A549 treated with dexamethasone at 1 μM for 4 hours (cell line): ENCODE measurements around the gene HYPK. TPM values are rescaled to one million over a fixed set of nuclear protein-coding genes. Genes with fewer than 3 reads are reported as not detected.

Experiments
- total RNA-seq: library from RNA; stranded (reverse); fragments of 200-300 nt; extraction: Qiagen RNA extraction; gene quantifications from 5 replicates; pipeline ENCODE4 v1.2.3, GENCODE V29; 2022

HYPK gene, protein sequence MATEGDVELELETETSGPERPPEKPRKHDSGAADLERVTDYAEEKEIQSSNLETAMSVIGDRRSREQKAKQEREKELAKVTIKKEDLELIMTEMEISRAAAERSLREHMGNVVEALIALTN
- total RNA-seq: 4.1 to 8.8 TPM (median 5.6 TPM) in 5 replicates

DNA sequence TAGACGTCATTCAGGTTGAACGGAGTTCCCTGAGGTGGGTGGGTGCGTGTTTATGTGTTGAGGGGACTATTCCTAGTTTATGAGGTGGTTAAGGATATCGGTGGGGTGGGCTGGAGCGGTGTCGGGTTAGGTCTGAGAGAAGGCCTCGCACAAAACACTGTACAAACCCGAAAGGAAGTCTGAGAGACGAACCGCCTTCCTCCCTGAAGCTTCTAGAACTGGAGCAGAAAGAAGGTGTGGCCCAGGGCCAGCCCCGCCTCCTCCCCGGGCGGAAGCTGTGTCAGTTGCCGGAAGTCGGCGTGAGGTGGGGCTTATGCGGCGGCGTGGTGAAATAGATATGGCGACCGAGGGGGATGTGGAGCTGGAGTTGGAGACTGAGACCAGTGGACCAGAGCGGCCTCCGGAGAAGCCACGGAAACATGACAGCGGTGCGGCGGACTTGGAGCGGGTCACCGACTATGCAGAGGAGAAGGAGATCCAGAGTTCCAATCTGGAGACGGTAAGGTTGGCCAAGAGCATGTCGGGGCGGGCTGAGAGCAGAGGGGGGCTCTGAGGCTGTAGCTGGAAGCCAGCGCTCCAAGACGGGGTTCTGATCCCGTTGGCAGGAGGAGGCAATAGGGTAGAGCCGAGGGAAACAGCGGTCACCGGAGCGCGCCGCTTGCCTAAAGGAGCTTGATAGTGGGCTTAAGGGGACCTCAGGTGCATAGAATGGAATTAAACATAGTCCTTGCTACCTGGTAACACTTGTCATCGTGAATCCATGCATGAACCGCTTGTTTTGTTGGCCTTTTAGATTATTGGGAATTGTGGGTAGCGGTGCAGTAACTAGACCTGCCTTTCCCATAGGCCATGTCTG, at the start of gene HYPK:
Gene HYPK, plus strand, starts transcription at position 314 of the 856 bp plus-strand sequence. Its CDS starts 24 bp downstream, at position 338.

GRCh38 chr15:43776718-43777266, 23.6 kb upstream of the HYPK start, which contains the start of gene ELL3:
ELL3 (minus strand) TSS chr15:43776966; CDS start chr15:43776901, 65 bp downstream.

GRCh38 chr15:43791993-43792760, 8.2 kb upstream of the HYPK start, which contains the start of gene SERF2:
SERF2 (plus strand) TSS chr15:43792320; CDS start chr15:43792377, 57 bp downstream.

GRCh38 chr15:43799945-43800285, 484 bp upstream of the HYPK start, which contains the start of gene SERINC4:
SERINC4 (minus strand) TSS chr15:43800220; CDS start chr15:43799986, 234 bp downstream.

GRCh38 chr15:43824302-43825246, 24.2 kb downstream of the HYPK start, which contains the start of gene MFAP1:
MFAP1 (minus strand) TSS chr15:43824690; CDS start chr15:43824569, 121 bp downstream.

DNA sequence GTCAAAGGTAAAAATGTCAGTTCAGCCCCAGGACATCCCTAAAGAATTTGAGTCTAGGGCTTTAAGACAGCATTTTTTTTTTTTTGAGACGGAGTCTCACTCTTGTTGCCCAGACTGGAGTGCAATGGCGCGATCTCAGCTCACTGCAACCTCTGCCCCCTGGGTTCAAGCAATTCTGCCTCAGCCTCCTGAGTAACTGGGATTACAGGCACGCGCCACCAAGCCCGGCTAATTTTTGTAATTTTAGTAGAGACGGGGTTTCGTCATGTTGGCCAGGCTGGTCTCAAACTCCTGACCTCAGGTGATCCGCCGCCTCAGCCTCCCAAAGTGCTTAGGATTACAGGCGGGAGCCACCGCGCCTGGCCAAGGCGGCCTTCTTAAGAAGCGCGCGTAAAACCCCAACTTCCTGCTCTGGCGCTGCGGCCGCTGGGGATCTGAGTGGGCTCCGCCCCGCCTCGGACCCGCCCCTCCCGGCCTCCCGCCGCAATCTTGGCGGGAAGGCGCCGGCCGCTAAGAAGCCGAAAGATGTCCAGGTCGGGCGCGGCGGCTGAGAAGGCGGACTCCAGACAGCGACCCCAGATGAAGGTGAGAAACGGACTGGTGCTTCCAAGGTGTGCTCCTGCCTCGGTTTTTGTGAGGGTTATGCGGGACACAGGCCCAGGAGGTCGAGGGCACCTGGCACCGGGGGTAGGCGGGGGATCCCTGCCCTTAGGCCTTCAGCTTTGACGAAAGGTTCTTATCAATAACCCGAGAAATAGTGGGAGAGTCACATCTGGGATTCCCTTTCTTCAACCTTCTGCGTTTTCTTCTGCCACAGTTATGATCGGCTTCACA, 26.3 kb downstream of the HYPK start, which contains the start of gene WDR76:
Gene WDR76, plus strand, starts transcription at position 495 of the 834 bp plus-strand sequence. Its CDS starts 31 bp downstream, at position 526.

Other genes with a start within 250 kb of the HYPK start
- 4.7 to 7.8 TPM (median 5.4 TPM) in 5 replicates for gene PPIP5K1, start 210.4 kb upstream of the HYPK start, total RNA-seq
- gene CKMT1B, start 206.6 kb upstream of the HYPK start, total RNA-seq: 2.4 to 5.3 TPM (median 3.9 TPM) in 5 replicates
- 0.04 to 0.15 TPM (median 0.08 TPM) in 5 replicates for gene STRC, start 181.8 kb upstream of the HYPK start, total RNA-seq
- 0.17 to 1.8 TPM (median 0.86 TPM) in 5 replicates for gene CATSPER2, start 151.8 kb upstream of the HYPK start, total RNA-seq
- 2.4 to 3.3 TPM (median 2.8 TPM) in 5 replicates for gene CKMT1A, start 106.7 kb upstream of the HYPK start, total RNA-seq
- gene PDIA3, start 54.2 kb upstream of the HYPK start, total RNA-seq: 299 to 388 TPM (median 334 TPM) in 5 replicates
- 0.95 to 2.0 TPM (median 1.4 TPM) in 5 replicates for gene ELL3, start 23.6 kb upstream of the HYPK start, total RNA-seq
- 499 to 671 TPM (median 600 TPM) in 5 replicates for gene SERF2, start 8.3 kb upstream of the HYPK start, total RNA-seq
- 0.06 to 0.15 TPM (median 0.09 TPM) in 5 replicates for gene SERINC4, start 379 bp upstream of the HYPK start, total RNA-seq
- gene MFAP1, start 24.1 kb downstream of the HYPK start, total RNA-seq: 25.8 to 27.6 TPM (median 26.3 TPM) in 5 replicates
- gene WDR76, start 26.4 kb downstream of the HYPK start, total RNA-seq: 12.0 to 14.7 TPM (median 12.7 TPM) in 5 replicates